Measurements from ENCODE around the gene VSTM2B. TPM values are rescaled to one million over a fixed set of nuclear protein-coding genes. Genes with fewer than 3 reads are reported as not detected.

The VSTM2B gene
- total RNA-seq, 1 donor from 2014 or later, result not detected

DNA sequence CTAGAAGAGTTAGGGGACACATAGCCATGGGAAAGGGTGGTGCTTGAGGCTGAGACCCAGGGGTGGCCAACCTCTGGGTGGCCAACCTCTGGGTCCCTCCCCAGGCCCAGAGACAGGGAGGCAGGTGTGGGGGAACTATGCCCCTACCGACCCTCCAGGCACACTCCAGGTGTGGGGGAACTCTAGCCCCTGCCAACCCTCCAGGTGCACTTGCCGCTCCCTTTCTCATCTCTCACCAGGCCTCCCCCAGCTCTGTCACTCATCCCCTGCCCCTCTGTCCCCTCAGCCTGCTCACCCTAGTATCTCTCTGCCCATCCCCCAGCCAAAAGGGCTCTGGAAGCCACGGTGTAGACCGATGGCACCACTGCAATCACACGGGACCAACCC lies 10.6 kb upstream of the VSTM2B start:
- DNase-seq (ENCODE audit: low read depth), result no peak

DNA sequence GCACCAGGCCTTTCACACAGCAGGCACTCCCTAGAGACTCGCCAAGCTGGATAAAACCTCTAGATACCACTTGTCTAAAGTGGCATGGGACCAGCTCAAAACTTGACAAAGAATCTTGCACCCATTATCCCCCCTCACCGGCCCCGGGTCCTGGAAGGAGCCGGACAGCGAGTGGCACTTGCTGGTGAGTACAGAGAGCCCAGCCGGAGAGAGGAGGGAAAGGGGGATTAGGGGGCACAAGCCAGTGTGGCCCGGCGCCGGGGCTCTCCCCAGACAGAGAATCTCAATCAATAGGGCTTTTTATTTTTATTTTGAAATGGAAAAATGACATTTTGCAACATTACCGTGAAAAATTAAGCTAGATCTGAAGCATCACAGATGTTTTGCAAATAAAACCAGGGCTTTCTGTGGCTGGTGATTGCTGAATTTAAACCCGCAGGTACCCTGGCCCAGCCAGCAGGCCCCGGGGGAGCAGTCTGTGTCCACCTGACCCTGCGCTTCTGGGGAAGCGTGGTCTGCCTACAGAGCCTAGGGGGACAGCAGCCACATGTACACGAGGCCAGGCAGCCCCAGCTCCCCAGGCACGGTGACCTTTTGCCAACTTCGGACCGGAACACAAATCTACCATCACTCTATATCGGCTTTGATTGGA lies 10.0 kb upstream of the VSTM2B start:
- no peak for DNase-seq (ENCODE audit: low read depth)

DNA sequence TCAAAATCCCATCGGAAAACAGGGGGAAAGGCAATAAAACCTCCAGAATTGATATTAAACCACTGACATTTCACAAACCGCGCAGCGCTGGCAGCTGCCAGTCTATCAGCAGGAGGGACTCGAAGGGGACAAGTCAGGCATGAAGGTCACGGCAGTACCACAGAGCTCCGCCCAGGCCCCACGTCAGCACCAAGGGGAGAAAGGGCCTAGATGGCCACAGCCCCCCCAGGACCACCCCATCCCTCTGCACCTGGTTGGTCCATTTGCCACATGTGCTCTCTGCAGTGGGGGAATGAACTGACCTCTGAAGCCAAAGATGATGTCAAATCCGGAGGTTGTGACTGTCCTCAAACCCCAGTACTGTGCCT lies 9.5 kb upstream of the VSTM2B start:
- no peak for DNase-seq (ENCODE audit: low read depth)

DNA sequence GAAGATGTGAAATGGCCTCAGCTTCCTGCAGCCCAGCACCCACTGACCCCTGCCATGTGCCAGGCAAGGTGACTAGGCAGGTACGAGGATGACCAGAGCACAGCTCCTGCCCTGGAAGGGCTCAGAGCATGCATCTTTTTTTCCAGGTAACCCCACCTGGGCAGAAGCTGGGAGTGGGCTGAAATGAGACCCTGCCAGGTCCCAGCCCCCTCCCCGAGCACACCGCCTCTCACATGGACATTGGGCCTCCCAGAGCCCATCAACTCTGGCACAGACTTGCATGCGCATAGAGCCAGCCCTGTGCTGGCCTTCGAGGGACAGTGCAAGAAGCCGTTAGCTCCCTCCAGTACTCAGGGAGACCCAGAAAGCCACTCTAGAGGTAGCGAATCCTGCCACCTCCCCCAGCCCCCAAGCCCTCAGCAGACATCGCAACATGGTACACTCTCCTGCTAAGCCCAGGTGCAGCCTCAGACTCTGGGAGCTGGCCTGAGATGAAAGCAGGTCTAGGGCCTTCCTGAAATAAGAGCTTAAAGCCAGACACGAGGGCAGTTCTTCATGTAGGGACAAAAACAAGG lies 8.9 kb upstream of the VSTM2B start:
- no peak for DNase-seq (ENCODE audit: low read depth)

DNA sequence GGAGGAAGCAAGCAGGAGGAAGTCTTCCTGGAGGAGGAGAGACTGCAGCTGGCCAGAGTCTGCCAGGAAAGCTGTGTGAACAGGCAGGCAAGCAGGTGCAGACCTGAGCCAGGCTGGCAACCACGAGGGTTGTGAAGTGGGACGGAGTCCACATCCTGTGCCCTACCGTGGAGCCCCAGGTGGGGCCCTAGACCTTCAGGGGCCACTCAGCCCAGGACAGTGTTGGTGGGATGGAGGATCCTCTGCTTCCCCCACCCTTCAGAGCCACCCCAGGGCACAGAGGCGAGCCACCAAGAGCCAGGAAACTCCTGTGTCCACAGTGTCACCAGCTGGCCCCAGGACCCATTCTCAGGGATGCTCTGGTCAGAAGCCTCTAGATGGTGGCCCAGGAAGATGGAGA lies 8.4 kb upstream of the VSTM2B start:
- DNase-seq (ENCODE audit: low read depth), result no peak

DNA sequence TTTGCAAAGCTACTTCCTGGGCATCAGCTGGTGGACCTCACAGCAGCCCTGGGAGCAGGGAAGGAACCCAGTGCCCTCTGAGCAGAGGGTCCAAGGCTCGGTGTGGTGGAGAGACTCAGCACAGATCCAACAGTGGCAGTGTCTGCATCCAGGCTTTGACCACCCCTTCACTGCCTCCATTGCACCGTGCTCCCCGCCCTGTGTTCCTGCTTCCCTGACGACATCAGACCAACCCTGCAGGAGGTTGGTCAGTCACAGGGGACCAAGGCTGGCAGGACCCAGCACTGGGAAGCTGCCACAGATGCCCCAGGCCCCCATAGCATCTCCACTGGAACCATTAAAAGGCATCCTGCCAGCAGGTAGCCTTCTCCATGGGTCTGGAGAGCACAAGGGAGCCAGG lies 7.8 kb upstream of the VSTM2B start:
- DNase-seq (ENCODE audit: low read depth), result no peak

DNA sequence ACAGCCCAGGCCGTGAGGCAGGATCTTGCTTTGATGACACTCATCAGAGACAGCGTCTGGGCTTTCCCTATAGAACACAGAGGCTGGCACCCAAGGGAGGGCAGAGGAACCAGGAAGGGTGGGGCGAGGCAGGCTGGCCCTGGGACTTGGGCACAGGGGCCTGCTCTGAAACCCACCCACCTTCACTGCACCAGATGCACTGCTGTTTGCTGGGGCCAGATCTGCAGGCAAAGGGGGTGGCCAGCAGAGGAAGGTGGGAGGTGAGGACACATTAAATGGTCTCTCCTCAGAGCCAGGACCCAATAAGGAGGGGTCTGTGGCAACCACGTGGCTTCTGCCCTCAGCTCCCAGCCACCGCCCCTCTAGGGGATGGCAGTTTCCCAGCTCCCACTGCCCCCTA lies 6.6 kb upstream of the VSTM2B start:
- DNase-seq (ENCODE audit: low read depth), result no peak

DNA sequence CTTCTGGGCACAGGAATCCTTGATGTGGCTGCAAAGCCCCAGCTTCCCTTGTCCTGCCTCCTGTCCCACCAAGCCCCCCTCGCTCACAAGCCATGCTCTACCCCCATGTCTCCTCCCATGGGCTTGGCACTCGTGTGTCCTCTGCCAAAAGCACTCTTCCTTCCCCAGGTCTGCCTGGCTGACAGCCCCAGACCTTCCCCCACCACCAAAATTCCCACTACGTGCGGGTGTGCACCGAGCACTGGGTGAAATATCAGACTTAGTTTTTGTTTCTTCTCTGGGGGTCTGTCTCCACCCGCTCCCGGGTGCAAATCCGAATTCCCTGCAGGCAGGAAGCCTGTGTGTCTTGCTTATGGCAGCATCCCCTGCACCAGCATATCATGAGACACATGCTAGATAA lies 5.9 kb upstream of the VSTM2B start:
- no peak for DNase-seq (ENCODE audit: low read depth)

DNA sequence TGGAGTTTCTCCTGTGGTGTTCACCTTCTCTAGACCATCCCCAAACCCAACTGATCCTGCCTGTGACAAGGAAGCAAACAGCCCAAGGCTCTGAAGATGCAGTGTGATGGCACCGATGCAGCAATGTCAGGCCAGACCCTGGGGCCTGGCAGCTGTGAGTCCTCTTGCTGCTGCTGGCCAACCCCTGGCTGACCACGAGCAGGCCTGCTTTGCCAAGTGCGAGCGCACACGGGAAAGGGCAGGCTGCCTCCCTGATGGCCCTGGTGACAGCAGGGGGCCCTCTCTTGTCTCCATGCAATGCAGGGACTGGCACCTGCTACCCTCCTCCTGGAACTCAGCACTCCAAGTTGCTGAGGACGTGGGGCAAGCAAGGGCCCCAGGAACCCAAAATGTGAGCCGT lies 5.4 kb upstream of the VSTM2B start:
- DNase-seq (ENCODE audit: low read depth), result no peak

DNA sequence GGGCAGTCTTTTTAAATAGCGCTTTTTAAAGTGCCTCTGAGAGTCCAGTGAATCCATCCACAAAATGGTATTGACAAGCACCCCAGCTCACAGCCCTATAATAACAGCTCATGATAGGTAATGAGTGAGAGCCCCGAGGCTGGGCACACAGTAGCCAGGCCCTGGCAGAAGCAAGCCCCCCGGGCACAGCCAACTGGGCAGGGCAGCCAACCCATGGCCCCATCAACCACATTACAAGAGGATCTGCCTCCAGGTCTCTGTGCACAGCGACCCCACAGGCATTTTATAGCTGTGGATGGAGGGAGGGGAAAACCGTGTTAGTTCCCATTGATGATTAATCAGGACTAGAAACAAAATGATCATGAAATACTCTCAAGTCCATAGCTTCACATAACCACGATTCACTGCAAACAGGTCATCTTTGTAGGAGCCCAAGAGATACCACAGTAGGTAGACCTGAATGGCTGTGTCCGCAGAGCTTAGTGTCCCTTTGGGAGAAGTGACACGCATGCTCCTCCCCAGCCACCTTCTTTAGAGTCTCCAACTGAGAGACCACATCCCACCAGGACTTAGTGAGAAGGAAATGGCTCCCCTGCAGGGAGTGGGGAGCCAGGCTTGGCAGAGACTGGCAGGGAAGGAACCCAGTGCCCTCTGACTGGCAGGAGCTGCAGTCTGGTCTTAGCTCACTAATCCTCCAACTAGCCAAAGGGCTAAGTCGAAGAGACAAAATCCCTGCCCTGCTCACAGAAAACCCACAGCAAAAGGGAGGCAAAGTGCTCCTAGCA lies 4.3 kb upstream of the VSTM2B start:
- DNase-seq (ENCODE audit: low read depth), result no peak

DNA sequence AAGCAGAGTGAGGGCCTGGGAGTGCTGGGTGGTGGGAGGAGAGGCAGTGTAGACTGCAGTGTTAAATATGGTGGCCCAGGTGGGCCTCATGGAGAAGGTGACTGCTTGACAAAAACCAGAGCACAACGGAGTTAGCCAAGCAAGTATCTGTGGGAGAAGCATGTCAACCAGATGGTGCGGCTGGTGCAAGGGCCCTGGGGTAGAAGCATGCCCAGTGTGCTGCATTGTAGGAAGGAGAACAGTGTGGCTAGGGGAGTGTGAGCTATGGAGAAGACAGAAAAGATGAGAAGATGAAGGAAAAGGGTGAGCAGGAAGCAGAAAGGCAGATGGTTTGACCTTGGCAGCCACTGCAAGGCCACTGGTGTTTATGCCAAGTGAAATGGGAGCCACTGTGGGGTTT lies 2.2 kb upstream of the VSTM2B start:
- DNase-seq (ENCODE audit: low read depth), result no peak

DNA sequence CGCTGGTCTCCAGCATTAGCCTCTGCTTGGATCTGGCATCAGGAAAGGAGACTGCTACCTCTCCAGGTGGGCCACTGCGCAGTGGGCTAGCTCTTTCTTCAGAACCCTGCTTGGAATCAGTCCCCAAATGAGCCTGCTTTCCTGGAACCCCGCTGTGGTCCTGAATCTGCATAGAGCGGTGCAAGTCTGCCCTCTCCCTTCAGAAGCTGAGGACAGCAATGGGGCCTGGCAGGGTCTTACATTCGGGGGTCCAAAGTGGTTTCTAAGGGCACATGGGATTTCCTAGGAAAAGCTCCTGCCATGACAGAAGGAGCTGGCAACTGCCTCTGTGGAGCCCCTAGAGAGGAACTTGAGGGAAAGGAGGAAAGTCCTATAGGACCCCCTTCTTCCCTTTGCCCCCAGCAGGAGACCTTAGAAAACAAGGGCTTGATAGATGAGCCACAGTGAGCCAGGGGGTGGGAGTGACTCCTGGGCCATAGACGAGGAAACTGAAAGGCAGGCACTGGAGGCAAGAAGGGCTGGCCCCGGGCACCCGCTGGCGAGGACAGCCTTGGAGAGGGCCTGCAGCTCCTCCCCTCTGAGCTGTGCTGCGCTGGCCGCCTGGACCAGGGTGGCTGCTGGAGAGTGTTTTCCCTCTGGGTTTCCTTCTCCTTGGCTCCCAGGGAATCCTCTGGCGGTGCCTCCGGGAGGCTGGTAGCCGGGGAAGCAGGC lies 1.4 kb upstream of the VSTM2B start:
- DNase-seq (ENCODE audit: low read depth), result no peak

DNA sequence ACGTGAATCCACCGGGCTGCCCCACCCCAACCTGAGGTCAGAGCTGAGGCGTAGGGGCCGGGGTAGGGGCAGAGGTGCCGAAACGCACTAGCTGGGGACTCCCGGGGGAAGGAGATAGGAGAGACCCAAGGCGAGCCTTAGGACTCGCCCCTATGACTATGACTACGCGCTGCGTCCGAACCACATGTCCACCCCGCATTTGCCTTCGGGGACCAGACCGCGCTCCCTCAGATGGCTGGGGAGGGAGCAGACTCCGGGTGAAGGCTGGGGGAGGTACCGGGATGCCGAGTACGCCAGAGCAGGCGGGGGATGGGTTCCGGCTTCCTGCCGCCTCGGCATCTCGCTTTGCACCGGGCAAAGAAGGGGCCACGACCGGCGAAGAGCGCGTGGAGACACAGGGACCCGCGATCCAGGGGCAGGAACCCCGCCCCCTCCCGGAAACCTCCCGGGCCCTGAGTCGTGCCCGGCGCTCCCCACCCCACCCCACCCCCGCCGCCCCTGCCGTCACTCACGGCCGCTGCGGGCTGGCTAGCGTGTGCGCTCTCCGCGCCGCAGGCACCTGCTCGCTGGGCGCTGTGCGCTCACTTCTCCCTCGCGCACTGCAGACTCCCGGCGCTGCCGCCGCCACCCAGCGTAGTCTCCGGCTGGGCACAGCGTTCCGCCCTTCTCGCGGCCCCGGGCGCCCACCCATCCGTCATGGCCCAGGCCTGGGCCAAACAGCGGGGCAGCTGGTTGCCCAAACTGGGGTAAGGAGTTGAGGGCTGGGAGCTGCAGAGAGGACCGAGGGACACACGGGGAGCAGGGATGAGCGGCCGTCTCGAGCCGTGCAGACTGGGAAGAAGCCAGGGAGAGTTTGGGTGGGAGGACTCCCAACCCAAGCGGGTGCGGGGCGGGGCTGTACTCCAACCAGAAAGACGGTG lies 622 bp upstream of the VSTM2B start:
- no peak for DNase-seq (ENCODE audit: low read depth)

DNA sequence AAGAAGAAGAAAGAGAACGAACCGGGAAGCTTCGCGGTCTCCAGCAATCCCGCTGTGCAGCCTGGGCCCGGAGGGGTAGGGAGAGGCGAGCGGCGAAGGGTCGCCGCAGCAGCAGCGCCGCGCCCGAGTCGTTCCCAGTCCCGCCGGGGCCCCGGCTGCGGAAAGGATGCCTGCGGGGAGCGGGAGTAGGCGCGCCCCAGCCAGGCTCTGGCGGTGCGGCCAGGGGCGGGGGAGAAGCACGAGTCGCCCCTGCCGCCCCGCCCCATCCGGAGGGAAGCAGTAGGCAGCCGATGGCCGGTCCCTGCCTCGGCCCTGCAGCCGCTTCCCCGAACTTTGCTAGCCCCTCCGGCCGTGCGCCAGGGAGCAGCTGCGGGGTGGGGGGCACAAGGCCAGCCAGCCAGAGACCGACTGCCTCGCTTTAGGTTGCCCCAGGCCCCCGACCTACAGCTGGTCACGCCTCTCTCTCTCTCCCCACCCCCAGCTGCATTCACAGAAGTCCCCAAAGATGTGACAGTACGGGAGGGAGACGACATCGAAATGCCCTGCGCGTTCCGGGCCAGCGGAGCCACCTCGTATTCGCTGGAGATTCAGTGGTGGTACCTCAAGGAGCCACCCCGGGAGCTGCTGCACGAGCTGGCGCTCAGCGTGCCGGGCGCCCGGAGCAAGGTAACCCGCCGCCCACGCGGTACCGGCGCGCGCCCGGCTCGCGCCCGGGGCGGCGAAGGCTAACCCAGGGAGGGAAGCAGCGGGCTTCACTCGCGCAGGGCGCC lies 1.1 kb downstream of the VSTM2B start:
- DNase-seq (ENCODE audit: low read depth), result no peak

DNA sequence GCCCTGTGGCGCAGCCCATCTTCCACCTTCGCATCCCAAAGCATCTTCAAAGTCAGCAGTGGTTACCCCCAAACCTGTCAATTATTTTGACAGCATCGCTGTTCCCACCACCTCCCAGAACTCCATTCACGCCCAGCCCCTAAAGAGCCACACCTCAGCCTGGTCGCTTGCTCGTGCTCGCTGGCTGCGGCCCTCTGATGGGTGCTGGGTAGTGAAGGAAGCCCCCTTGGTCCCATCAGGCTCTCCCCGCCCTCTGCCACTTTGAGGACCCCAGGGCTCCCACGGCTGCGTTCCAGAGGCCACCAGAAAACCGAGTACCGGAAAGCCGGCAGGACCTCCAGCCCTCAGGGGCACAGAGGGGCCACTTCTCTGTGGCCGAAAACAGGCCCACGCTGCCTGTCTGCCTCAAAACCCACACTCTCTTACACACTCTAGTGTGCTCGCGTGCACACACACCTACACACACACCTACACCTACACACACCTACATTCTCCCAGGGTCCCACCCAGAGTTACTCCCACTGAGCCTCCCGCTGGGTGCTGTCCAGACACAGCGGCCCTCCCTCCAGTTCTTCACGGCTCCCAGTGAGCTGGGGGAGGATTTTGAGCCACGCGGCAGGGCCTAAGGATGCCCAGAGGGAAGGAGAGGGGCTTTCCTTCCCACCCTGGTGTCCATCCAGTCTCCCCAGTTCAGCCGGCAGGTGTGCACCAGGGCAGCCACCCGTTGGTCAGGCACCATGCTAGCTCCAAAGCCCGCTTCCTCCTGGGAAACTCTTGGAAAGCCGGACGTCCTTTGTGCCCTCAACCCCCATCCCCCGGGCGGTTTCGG lies 1.9 kb downstream of the VSTM2B start:
- no peak for DNase-seq (ENCODE audit: low read depth)

DNA sequence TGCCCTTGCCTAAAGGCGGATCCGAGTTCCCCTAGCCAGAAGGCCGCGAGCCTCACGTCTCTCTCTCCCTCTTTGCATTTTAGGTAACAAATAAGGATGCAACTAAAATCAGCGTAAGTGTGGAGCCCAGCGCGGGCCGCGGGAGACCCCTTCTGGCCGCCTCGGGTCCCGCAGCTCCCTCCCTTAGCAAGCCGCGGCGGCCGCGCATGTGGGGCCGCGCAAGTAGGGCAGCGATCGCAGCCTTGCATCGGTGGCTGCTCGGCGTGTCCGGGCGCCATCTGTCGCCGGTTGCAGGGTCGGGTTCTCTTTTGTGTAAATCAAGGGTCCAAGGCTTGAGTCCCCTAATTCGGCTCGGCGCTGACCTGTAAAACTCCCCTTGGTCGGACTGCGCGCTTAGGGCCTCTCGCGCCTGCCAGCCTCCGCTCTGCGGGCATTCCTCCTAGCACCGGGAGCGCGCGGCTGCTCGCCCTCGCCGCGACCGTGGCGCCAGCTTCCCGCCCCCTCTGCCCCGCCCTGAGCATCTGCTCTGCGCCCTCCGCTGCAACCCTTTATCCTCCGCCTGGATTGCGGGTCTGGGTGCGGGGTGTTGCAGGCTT lies 2.7 kb downstream of the VSTM2B start:
- DNase-seq (ENCODE audit: low read depth), result peak; percentile 1

DNA sequence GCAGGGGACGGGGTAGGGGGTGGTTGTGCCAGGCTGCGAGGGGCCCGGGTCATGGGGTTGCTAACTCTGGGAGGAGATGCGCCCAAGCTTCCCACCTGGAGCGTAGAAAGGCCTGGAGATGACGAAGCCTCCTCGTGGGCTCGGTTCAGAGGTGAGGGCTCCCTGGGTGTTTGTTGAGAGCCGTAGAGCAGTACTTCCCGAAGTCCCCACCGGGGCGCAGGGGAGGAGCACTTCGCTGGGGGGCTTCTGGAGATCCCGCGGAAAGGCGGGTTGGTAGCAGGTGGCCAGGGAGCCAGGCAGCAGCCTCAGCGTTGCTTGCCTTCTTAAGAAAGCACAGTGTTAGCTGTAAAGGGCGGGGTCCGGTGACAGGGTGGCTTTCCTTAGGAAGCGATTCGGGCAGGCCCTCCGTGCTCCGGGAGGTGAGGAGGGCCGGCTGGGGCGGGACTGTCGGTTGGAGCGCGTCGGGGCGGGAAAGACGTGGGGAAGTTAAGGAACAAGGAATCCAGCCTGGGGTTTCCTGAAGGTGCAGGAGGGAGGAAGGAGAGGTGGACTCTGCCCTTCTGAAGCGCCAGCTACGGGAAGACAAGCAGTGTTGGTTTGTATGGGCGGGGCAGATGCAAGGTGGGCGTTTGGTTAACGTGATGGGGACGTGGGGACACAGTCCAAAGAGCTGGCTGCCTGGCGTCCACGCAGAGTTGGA lies 3.3 kb downstream of the VSTM2B start:
- no peak for DNase-seq (ENCODE audit: low read depth)

DNA sequence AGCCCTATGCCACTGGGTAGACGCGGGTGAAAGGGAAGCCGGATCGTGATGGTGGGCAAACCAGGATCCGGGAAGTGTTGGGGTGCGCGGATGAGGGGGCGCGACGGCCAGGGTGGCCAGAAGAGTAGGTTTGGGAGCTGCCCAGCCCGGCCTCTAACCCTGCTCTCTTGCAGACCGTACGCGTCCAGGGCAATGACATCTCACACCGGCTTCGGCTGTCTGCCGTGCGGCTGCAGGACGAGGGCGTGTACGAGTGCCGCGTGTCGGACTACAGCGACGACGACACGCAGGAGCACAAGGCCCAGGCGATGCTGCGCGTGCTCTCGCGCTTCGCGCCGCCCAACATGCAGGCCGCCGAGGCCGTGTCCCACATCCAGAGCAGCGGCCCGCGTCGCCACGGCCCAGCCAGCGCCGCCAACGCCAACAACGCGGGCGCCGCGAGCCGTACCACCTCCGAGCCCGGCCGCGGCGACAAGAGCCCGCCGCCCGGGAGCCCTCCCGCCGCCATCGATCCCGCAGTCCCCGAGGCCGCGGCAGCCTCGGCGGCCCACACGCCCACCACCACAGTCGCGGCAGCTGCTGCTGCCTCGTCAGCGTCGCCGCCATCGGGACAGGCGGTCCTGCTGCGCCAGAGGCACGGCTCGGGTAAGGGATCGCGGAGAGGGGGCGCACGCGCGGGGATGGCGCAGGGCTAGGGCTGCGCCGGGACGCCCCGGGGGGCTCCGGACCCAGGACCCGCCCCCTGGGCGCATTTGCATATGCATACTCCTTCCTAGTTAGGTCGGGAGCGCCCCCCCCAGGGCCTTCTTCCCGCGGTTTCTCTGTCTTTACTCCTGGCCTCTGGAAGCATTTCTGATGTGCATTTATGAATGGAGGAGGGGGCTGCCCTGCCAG lies 4.1 kb downstream of the VSTM2B start:
- DNase-seq (ENCODE audit: low read depth), result no peak
